ENCODE measurements around the gene TSPAN5.

The TSPAN5 gene

DNA sequence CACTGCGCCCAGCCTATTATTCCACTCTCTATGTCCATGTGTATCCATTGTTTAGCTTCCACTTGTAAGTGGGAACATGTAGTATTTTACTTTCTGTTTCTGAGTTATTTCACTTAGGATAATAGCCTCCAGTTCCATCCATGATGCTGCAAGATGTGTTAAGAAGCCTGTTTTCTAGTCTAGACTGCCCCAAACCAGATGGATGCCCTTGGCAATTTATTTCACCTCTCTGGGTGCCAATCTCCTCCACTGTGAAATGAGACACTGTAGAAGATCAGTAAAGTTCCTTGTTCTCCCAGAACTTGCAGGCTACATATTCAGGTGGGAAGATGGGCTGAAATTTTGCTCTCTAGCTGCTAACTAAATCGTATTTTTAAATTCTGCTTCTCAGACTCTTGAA, 72.8 kb downstream of the TSPAN5 start:
- no peak for DNase-seq (ENCODE audit: low read depth)

DNA sequence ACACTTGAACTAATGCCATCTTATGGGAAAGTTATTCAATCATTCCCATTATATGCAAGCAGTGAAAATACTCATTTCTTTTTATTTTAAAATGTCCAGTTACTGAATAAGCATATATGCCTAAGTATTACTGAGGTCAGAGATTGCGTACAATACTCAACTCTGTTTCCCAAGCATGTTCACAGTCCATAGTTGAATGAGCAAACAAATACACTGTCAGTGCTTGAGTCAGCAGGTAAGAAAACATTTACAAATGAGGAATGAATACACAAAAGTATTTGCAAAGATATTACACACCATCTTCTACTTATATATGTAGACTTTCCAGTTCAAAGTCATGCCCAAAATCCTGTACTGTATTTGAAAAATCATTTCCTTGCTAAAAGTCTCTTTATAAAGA, 74.1 kb downstream of the TSPAN5 start:
- no peak for DNase-seq (ENCODE audit: low read depth)

DNA sequence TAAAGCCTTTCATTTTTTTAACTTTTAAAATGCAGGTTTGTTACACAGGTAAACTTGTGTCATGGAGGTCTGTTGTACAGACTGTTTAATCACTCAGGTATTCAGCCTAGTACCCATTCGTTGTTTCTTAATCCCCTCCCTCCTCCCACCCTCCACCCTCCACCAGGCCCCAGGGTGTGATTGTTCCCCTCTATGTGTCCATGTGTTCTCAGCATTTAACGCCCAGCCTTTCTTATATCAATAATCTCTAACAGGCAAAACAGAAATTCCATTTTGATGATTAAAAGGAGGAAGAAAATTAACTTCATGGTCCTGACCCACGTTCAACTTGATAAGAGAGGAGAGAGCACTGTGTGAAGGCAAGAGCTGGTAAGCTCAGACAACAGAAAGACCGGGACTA, 75.1 kb downstream of the TSPAN5 start:
- no peak for DNase-seq (ENCODE audit: low read depth)

DNA sequence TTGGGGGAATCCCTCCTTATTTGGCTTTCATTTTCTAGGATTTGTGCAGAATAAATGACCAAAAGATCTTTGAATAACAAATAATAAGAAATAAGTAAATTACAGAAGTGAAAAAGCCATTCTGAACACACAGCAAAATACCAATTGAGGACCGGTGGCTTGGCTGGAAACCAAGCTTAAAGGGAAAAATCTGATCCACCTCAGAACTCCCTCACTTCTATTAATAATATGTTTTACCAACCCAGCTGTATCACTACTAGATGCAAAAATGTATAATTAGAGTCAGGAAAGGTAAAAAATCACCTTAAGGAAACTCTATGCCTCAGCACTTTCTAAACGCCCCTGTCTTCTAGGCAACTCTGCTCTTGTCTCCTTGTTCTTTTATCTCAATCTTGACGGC, 77.3 kb downstream of the TSPAN5 start:
- DNase-seq (ENCODE audit: low read depth), result no peak

DNA sequence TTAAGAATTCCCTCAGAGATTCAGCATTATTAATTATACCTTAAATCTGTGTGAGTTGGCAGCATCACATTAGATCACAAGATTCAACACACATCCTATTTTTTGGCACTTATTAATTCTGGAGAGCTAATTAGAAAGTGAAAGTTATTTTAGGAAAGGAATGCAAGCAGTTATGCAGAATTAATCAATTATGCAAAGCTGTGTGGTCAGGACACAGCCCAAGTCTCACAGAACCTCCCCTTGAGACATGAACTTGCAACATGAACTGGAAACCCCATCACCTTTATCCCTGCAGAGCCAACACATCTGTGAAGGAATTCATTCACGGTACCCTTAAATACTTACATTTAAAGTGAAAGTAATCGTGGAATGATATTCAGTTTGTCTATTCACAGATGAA, 80.5 kb downstream of the TSPAN5 start:
- DNase-seq (ENCODE audit: low read depth), result no peak

DNA sequence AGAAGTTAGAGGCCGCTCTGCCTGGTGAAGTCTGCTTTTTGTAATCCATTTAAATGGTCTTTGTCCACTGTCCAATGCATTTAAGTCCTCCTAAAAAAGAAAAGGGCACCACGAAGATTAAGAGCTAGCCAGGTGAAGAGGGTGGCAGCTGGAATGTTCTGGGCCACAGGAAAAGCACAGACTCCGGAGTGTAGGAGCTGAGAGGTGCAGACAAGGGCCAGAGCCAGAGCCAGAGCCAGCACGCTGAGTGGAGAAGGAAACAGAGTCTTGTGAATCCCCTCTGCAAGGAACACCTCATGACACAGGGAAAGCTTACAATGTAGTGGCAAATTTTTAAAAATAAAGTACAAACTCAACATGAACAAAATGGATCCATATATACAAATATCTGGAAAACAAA, 83.6 kb downstream of the TSPAN5 start:
- no peak for DNase-seq (ENCODE audit: low read depth)

DNA sequence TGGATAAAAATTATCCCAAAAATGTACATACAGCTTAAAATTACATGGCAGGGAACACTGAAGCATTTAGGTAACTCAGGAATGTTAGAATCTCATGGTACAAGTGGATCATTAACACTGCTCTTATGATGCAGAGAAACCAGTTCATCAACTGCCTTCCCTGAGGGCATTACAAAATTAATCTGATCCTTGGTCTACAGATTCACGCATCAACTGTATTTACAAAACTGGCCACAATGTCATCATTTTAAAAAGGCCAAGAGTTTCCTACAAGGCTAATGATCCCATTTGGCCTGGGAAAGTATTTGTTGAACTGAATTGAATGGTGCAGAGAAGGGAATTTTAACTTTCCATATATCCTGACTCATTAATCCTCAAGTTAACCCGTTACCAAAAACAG, 84.6 kb downstream of the TSPAN5 start:
- no peak for DNase-seq (ENCODE audit: low read depth)

DNA sequence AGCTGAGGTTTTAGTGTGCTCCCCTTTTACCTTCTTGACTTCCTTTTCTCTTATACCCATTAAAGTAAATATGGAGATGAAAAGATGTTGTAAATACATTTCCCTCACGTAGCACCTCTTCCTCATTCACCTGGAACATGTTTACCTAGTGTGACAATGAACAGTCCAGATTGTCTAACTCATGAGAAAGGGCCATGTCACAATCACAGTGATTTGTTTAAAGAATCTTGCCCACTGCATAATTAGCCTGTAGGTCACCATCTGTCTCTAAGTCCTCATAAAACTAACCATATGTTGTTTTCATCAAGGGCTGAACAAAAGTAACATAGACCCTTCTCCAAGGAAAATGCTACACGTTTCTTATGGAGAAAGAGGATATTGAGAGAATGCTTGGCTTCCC, 85.7 kb downstream of the TSPAN5 start:
- DNase-seq (ENCODE audit: low read depth), result no peak

DNA sequence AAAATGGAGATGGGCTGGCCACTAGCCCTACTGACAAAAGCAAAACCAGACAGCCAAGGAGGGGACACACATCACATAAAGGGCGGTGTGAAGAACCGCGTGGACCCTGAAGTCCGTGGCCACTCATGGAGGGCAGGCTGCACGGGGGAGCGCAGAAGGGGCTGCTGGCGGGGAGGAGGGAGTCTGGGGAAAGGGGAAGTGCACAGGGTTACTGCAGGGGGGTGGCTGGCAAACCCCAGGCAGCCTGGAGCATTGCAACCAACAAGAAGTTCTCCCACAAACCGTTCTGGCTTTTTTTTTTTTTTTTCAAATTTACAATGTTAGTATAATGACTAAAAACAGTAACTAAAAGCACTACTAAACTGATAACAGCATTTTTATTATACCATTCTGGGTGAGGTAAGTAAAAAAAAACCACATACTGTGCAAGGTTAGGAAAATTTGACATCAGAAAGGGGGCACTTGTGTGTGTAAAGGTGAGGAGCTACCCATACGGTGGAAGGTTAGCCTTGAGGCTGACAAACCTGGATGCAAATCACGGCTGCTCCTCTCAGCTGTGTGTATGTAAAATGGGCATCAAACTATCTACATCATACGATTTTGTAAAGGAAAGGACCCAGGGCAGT, 87.1 kb downstream of the TSPAN5 start:
- DNase-seq (ENCODE audit: low read depth), result no peak

DNA sequence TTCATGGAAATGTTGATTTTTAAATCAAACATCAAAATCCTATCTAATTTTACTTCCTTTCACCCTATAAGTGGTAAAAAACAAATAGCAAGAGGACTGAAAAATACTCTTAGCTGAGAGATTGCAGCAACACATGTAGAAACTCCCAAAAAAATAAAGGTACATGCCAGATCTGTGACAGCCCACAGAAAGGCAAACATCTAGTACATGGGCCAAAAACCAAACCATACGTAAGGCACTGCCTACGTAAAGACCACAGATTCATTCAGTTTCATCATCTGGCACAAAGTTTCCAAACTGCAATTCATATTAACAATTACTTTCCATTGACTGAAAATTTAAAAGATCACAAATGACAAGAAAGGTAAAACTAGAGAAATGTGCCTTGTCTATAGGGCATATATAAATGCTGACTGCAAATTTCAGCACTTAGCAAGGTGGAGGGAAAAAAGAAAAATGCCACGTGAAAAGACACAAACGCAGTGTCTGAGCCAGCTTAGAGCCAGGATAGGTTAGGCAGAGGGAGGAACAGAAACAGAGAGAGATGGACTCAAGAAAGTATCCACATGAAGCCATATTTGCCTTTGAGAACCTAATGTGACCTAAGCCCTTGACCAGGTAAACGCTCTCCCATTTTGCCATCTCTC, 88.1 kb downstream of the TSPAN5 start:
- no peak for DNase-seq (ENCODE audit: low read depth)

DNA sequence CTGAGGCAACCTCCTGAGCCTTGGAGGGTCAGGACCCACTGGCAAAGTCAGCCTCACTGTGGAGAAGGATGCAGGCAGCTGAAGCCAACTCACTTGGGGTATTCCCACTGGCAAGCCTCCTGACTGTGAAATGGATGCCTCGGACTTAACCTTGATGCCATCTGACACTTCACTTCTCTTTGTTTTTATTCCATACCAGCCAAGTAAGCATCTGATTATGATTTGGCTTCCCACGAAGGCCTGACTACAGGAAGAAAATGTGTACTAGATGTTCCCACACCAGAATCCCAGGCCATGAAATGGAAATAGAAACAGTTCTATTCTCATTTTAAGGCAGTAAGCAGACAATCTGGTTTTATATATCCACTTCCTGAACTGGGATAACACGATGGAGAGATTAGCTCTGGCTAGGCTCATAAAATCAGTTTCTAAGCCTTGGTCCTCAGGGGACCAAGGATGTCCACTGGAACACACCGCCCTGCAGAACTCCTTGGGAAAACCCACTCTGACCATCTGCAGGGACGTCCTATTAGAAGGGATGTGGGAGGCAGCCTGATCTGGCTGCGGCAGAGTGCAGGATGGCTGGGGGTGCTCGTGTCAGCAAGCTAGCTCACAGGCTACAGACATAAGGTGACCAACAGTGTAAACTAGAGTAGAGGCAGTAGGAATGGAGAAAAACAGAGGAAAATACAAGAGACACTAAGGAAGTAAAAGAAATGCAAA, 89.3 kb downstream of the TSPAN5 start:
- DNase-seq (ENCODE audit: low read depth), result no peak

DNA sequence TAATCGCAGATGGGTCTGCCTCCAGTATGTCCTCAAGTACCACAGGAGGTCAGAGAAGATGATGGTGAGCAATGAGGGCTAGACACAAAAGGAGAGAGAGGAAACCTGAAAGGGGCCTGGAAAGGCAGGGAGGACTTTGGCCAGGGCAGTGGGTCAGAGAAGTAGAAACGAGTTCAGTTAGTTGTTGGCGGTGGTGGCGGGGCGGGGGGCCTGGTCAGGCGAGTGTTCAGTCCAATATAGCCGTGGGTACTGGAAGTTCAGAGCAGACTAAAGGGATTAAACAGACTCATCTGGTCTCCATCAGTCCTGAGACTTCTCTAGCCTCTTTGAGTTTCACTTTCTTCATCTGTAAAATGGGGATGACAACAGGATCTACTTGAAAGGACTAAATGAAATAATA, 90.8 kb downstream of the TSPAN5 start:
- no peak for DNase-seq (ENCODE audit: low read depth)

DNA sequence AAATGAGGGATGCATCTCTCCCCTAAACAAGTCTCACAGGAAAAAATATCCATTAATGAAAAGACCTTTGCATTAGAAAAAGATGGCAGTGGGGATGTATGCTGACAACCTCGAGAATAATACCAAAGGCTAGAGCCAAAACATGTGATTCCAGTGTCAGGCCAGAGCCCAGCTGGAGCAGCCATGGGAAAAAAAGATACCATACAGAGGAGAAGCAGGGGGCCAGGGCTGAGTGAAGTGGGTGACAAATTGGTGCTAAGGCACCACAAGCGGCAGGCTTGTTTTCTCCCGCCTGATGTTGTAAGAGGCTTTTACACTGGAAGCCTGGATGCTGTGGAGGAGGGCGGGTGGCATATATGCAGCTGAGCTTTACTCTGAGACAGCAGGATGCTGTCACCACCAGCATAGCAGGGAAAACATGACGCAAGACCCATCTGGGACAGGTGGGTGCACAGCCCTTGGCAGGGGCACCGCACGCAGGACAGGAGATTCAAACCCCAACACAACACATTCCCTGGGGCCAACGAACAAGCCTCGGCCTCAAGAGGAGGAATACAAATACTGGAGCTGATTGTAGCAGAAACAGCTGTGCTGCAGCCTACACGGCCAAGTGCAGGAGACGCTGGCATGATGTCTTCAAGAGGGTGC, 91.9 kb downstream of the TSPAN5 start:
- DNase-seq (ENCODE audit: low read depth), result no peak

DNA sequence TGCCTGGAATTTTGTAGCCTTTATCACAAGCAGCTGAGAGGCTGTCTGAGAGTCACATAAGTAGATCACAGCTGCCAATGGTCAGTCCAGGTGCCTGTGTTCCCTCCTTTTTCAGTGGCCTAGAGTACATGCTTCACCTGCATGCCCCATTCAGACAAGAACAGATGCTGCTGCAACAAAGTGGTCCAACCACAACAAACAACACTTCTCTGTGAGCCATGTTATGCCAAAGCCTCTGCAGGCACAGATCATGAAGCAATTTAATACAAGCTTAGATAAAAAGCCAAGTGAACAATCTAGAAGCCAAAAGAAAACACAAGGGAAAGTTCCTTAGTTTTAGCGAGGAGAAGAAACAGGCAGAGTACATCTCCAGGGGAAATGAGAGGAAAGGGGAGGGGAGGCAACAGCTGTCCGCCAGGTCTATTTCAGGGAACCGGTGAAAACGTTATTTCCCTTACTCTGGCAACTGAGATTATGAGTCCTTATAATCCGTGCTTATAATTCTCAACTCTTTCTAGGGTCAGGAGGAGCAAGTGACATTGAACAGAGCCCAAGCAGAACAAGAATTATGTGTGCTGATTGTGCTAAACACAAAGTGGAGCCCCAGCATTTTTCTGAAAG, 92.6 kb downstream of the TSPAN5 start:
- no peak for DNase-seq (ENCODE audit: low read depth)

DNA sequence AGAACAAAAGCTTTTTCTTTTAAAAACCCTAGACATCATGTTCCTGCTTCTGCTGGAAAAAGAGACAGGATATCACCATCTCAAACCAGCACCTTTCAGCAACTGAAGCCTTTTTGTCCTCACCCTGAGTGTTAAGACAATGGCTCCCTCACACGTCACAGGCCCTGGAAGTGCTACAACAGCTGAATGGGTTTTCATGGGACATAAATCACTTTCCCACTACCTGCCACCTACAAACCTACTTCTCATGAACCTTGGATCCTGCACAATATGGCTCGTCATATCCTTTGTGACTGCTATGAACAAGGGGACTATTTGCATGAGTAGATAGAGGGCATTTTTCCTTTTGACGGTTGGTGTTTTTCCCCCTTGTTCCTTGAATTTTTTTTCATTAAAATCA, 93.6 kb downstream of the TSPAN5 start:
- DNase-seq (ENCODE audit: low read depth), result no peak

DNA sequence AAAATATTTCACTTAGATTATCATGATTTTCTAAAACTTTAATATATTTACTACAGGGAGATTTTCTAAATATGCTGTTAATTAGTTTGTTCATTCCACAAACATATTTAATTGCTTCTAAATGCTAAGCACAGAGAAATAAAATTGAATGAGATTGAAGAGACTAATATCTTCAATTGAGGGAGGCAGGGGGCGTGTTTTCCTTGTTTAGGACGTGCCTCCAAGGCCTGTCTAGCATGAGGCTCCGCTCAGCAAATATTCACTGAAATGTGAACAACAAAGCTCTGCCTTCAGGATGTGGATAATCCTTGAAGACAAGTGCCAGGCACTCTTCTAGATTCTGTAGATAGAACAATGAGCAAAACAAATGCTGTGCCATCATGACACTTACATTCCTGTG, 98.1 kb downstream of the TSPAN5 start:
- DNase-seq (ENCODE audit: low read depth), result no peak

DNA sequence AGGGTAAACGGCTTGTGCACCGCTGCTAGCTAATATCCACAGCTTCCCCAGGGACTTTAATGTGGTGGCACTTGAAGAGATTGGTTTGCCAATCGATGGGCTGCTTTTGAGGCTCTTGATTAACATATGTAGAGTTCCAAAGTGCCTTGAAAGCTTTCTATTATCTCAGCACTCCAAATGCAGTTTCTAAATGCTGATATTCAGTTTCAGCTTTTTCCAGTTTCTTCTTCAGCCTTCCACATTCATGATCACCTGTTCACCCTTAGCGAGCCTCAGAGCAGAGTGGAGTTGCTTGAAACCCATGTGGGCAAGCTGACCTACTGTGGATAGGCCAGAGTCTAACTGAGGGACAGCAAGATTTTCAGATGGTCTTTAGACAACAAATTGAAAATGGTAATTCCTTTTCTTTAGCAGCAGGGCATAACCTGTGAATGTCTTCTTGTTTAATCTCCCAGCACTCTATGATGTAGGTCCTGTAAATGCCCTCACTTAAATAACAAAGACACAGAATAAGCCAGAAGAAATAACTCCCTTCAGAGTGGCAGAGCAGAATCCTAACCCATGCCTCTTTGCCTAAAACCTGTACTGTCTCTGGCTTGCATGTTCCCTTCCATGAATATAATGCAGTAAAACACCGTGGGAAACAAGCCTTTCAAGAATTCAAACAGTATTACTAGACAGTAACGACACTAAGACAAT, 99.8 kb downstream of the TSPAN5 start:
- DNase-seq (ENCODE audit: low read depth), result no peak

DNA sequence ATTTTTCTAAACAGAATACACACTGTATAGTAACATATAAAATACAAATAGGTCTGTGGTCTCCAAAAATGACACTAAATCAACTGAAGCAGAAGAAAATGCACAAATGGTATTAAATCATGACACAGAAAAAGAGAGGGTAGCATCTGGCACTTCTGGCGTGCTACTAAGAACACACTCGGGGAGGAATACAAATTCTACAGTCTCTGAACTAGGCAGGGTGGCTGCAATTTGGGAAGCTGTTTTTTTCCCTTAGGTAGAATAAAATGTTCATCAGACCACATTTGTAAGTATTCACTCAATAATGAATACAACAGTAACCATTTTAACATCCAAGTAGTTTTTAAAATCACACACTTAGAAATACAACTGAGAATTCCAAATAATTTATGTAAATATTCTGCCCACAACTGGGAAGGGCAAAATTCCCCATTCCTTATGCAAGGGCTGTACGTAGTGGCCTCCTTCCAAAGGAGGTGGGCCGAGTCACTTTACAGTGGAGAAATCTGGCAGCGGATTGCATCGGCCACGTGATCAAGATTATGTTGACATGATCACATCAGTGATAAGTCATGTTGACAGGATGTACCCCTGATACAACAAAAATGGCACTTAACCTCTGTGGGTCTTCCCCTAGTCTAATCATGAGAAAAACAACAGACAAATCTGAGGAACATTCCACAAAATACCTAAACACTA, 101.1 kb downstream of the TSPAN5 start:
- DNase-seq (ENCODE audit: low read depth), result no peak

DNA sequence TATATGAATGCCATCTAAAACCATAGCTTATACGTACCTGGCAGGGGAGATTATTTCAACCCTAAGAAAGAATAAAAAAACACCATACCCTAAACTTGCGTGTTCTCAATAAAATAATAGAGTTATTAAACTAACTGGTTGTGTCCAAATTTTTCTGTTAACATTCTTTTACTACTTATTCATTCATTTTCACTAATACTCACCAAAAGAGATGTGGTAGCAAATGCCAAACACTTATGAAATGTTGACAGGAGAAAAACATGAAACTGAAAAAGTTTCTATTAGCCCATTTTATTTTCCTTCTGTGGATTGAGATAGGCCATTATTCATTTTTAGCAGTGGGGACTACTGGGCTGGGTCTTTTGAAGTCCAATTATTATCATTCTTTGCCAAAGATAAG, 102.0 kb downstream of the TSPAN5 start:
- no peak for DNase-seq (ENCODE audit: low read depth)

DNA sequence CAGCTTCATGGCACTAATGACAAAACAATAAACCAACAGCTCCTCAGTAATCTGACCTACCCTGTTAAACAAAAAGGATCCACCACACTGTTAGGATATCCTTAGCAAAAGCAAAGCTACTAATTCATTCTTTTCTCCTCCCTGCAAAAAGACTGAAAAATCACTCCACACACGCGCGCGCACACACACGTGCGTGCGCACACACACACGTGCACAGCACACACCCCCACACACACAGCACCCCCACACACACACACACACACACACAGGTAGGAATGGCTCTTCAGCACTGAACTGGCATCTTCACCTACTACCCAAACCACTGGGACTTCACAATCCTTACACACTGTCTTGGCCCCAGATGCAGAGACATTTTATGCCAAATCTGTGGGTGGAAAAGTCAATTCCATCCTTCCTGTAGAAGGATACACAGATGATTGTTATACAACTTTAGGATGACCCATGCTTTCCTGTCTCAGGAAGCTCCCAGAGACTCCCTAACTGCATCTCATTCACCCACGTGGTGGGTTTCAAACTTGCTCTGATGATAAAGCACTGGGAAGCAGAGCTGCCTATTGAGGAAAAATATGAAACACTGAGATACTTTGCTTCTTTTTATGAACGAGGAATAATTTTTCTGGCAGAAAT, 102.5 kb downstream of the TSPAN5 start:
- DNase-seq (ENCODE audit: low read depth), result no peak

Data from stimulated activated CD4-positive, alpha-beta T cell treated with anti-CD3 and anti-CD28 coated beads, Interleukin-2, amount 100 ng/mL, for 4 hours (primary cell).